Measurements from ENCODE around the gene ITGA8.

DNA sequence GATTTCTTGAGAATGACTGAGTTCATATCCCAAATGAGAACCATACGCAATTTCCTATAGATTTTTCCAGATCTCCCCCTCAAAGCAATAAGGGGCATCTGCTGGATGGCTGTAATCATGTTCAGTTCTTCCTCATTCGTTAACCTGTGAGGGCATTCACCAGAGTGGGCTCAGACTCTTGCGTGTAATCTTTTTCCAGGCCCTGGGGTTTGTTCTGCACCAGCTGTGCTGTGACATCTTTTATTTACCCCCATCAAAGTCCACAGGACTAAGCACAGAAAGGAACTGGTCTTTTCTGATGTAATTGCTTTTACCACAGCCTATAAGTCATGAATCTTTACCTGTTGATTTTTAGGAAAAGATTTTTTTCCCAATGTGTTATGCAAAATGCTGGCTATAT lies 27.9 kb upstream of the ITGA8 start:
- no peak for TF ChIP-seq CTCF (IDR thresholded peaks at IDR 0.05)
- TF ChIP-seq POLR2A (IDR thresholded peaks at IDR 0.05) = no peak

Measured in heart left ventricle (tissue), 13 donors.